ENCODE results near the gene CPT2.

The CPT2 gene

DNA sequence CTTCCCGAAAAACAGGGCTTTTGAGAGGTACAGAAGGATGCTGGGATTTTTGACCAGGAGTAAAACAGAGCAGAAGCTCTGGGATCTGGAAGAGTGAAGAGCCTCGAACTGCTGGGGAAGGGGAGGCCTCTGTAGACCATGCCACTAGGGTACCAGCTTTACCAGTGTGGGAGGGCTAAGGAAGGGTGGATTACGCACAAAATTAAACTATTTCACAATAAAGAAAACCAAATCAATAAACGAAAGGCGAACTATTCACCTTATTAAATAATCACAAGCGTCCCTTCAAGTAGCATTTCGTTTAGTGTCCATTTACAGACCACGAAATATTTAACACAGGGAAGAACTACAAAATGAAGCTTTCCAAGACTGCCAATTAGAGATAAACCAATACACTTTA, 23.1 kb downstream of the CPT2 start:
- no peak for DNase-seq (ENCODE audit: low read depth)

DNA sequence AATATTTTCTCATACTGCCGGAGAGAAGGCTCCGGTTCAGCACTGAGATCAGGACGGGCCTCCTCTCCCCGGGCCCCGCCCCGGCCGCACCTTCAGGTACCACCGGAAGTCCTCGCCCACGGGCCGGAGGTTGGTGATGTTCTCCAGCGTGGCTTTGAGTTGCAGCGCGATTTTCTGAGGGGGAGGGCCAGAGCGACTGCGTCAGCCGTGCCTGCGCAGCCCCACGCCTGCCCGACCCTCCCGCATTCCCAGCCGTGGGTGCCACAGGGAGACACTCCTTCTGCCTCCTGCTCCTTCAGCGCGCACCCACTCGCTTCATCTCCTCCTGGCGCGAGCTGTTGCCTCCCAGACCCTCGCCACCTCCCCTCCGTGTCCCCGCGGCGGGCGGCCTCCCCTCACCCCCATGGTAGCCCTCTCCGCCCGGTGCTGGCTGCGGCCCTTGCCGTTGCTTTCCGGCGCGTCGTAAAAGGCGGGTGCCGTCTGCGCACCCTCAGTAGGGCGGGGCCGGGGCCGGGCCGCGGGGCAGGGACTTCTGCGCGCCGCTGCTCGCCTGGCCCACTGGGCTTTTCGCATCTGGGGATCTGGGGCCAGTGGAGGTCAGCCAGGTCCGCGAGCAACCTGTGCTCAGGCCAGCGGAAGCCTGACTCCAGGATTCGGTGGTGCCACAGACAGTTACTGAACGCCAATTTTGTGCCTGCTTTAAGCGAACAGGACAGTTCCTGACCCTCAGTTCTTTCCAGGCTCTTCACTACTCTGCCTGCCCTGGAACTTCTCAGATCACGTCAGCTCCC, 23.7 kb downstream of the CPT2 start, which contains the start of gene CZIB:
TSS of gene CZIB (minus strand) at position 464 of the 791 bp plus-strand sequence. CDS start at position 405, 59 bp downstream.
- DNase-seq (ENCODE audit: low read depth): peak; percentile 91

DNA sequence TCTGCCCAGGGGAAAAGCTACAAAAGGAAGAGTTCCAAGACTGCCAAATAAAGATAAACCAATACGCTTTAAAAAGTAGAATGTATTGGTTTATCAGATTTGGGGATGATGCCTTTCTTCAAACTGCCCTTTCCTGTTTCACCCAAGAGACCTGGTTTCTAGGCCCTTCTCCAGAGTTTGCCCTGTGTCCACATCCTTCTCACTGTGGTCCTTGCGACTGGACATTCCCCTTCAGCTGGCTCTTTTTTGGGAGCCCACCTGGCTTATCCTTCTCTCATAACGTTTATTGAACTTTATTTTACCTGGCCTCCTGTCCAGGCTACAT, 24.3 kb downstream of the CPT2 start:
- DNase-seq (ENCODE audit: low read depth): no peak

DNA sequence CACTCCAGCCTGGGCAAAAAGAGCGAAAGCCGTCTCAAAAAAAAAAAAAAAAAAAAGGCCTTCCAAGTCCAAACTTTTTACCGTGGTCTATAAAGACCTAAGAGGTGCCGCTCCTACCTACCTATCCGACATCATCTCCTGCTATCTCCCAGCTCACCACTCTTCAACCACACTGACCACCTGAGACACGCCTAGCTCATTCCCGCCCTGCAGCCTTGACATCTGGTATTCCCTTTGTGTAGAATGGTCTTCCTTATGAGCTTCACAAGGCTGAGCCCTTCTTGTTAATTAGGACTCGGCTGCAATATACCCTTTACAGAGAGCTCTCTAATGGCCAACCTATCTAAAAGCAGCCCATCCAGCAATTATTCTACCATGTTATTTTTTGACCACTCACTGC, 41.0 kb downstream of the CPT2 start:
- no peak for DNase-seq (ENCODE audit: low read depth)

DNA sequence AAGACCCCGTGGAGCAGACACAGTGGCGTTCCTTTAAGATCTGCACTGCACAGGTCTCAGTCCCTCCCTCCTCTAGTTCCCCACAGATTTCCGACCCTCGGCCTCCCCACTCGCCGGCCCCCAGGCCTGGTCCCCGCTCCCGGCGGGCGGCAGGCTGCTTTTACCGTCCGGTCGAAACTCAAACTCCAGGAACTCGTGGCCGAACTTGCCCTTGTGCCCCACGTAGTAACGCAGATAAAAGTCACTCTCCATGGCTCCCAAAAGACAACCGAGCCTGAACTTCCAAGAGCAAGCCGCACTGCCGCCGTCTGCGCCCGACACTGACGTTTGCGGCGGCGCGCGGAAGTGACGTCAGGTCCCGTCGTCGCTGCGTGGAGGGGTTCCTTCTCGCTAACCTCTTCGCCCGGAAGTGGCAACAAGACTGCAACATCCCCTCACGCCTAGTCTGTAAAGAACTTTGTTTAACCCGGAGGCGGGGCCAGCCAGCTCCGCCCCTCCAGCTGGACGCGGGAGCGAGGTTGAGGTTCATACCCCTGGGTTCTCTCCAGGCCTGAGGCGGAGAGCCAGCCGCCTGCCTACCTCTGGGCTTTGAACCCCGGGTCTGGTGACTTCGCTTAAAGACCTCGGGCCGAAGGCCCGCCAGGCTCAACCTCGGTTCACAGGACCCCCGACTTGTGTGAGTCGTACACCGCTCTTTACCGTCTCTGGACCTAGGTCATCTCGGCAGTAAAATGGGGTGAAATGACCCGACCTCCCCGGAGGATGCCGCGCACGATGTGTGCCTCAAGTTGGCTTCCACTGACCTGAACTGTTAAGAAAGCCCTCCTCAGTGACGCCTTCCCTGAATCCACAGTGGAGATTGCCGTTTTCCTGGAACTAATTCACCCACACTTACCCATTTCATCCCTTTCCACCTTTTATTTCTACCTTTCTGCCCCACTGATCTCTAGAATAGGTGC, 41.9 kb downstream of the CPT2 start, which contains the start of gene MAGOH:
TSS of gene MAGOH (minus strand) at position 322 of the 959 bp plus-strand sequence. CDS start at position 252, 70 bp downstream.
- DNase-seq (ENCODE audit: low read depth): peak; percentile 97

DNA sequence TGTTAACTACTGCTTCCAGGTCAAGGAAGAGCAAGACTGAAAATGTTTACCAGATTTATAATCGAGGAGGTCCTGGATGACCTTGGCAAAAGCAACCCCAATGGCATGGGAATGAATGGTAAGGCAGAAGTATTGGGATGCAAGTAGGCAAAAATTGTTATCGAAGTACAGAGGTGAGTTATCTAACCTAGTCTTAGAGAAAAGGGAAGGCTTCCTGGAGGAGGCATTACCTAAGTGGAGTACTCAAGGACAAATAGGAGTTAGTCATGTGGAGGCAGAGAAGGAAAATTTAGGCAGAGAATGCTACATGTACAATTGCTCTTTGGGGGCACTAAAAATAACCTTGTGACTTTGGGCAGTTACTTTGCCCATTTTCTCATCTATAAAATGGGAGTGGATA, 45.2 kb downstream of the CPT2 start:
- no peak for DNase-seq (ENCODE audit: low read depth)

DNA sequence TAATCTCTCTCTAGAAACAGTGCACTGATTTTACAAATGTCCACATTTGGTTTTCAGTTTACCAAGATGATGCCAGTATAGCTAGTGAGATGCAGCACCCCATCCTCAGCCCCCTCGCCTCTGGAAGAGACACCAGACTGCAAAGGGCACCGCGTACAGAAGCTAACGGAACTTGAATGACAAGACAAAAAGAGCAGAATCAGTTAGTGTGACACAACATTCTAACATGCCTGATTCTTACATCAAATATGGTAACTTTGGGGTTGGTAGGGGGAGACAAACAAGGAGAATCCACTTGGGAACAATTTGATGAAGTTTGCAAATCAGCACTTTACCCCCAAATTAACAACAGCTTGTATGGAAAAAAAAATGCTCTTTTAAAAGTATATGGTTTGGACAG, 45.8 kb downstream of the CPT2 start:
- no peak for DNase-seq (ENCODE audit: low read depth)

DNA sequence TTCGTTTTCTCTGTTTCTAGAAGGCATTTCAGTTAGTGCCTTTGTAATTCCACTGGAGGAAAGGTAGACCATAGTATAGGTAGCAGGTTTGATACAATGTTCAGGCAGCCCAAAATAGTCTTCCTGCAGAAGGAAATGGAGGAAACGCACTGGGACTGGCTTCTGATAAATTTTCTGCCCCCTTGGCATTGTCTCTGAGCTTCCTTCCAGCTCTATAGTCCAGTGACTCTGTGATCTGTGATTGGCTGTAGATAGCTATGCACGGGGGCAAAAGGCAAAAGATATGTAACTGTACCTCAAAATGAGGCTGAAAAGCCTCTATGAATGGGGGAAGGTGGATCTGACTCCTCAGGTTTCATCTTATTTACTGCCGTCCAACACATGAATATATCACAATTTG, 47.5 kb downstream of the CPT2 start:
- DNase-seq (ENCODE audit: low read depth): no peak

DNA sequence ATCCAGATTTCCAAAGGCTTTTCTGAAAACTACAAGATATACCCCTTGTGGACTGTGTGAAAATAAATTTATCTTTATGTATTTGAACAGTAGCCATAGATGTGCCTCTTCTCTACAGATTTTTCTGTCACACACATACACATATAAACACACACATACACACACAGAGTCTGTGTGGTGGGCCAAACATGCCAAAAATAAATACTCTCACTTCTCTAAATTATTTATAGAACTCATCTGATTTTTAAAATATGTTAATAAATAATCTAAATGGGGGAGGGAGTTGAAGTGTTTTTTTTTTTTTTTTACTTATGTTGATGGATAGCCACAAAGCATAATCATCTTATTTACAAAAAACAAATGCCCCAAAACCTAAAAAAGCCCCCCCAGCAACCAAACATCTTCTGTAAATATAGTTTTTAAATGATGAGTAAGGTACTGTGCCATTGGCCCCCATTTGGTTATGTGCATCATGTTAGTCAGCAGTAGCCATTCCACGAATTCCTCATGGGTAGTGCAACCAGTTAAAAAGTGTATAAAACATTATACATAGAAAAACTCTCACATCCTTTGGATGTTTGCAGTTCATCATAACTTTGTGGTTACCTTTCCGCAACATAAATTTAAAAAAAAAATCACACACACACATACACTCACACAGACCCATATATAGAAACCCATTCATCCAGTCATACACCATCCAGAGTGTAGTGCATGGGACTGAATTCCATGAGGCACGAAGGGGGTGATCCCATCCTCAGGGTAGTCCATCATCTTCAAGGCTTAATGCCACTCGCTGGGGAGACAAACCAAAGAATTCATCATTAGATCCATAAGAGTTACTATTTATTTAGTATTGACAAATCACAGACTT, 49.9 kb downstream of the CPT2 start:
- DNase-seq (ENCODE audit: low read depth): peak; percentile 96

DNA sequence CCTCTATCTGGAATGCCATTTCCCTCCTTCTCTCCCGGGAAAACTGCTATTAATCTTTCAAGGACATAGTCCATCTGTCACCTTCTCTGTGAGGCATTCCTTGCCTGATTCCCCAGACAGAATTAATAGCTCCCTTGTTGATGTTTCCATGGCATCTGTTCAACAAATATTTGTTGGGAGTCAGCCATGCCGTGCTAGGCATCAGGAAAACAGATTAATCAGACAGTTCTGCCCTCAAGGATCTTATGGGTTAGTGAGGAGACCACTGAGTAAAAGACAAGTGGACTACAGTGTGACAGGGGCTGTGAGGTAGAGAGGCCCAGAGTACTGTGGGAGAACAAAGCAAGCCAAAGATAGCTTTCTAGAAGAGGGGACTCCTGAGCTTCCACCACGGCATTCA, 53.1 kb downstream of the CPT2 start:
- DNase-seq (ENCODE audit: low read depth): peak; percentile 40

DNA sequence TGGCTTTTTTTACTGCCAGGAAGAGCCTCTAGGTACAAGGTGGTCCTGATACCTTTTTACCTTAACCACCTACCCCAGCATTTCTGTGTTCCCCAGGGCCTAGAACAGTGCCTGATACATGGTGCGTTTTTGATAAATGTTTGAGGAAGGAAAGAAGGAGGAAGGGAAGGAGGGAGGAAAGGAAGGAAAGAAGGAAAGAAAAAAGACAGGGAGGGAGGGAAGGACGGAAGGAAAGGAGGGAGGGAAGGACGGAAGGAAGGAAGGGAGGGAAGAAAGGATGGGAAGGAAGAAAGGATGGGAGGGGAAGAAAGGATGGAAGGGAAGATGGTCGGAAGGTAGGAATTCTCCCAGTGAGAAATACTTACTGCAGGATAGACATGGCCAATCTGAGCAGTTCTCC, 53.7 kb downstream of the CPT2 start:
- no peak for DNase-seq (ENCODE audit: low read depth)

DNA sequence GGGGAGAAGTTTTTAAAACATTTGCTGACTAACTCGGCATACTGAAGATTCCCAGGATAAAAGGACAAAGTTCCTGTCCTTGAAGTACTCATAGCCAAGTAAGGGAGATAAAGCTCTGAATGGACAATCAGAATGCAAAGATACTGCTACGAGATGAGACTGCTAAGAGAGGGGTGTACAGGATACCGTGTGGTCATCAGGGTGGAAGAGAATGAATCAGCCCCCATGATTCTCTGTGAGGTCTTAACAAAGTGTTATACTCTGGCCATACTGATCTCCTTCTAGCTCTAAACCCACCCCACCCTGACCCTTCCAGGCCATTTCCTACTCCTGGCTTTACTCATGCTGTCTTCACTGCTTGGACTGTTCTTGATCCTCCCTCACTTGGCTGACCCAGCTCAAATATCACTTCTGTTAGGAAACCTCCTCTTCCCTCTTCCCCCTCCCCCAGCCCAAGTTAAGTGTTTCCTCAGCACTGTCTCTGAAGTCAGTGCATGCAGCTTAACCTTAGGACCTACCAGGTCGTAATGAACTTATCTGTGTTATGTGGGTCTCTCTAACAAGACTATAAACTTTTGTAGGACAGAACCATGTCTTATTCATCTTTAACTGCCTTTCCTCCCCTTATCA, 57.5 kb downstream of the CPT2 start:
- DNase-seq (ENCODE audit: low read depth): peak; percentile 76

DNA sequence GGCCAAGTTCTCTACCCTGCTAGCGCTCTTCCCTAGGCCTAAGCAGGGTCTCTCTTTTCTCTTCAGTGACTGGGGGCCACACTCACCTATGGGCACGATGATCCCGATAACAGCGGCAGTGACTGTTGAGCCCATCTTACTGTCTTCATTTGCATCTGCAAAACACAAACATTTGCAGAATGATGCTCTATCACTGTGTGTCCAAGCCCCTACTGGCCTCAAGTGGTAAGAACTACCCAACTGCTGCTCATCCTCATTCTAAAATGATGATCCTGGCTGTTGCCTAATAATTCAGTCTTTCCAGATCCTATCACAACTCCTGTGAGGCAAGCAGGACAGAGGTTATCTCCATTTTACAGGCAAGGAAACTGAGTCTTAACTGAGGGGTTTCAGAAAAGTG, 58.4 kb downstream of the CPT2 start:
- DNase-seq (ENCODE audit: low read depth): peak; percentile 10

DNA sequence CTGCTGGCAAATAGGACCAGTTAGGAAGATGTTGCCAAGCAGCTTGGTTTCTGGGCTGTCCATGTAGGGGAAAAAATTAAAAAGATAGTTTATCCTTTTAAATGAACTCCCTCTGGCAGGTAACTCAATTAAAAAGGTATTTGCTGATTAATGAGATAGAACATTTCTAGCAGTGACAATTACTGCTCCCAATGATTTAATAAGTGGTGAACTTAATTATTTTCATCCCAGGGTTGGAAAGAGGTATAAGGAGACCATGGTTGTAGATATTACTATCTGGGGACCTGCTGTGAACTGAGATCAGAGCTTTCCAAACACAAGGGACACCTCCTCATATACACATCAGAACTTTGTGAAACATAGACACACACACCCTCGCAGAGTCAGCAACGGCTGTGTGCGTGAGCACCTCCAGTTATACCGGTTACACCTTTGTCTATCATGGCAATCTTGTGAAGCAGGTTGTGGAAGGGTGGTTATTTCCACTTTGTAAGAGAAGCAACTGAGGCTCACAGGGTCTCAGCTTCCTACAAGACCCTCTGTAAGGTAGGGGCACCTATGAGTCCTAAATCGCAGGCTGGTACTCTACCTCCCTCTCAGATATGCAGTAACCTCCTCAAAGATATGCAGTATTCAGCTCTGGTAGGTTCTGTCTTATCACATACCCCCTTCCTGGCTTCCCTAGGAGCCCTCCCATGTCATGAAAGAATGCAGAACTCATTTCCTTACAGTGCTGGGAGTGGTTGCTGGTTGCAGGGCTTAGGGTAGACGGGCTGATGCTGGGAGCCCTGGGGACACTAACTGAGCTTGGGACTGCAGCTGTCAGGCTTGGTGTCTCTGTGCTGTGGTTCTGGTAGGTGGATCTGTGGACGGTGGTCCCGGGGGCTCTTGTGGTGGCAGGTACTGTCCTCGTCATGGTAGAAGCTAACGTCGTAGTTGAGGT, 60.2 kb downstream of the CPT2 start:
- DNase-seq (ENCODE audit: low read depth): no peak

DNA sequence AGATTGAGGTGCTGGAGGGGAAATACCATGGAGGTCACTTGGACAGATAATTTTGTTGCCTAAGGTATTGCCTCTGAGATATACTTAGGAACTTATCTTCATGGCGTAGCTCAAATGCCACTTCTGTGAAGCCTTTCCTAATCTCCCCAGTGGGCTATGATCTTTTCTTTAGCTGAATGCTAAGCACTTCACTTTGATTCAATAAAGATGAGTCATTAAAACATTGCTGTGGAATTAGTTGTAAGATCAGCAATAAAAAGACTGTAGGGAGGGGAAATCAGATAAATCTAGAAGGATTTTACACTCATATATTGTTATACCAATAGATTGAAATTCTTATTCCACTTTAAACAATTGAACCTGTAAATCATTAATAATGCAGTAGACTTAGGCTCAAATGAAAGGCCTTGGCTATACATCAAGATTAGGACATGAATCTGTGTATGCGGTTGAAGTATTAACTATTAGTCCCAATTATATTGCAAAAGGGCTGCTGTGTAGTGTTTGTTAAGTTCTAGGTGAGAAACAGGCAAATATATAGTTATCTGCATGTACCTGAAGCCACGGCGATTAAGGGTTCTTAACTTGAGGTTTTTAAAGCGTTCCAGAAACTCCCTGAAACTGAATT, 60.9 kb downstream of the CPT2 start:
- DNase-seq (ENCODE audit: low read depth): peak; percentile 40

DNA sequence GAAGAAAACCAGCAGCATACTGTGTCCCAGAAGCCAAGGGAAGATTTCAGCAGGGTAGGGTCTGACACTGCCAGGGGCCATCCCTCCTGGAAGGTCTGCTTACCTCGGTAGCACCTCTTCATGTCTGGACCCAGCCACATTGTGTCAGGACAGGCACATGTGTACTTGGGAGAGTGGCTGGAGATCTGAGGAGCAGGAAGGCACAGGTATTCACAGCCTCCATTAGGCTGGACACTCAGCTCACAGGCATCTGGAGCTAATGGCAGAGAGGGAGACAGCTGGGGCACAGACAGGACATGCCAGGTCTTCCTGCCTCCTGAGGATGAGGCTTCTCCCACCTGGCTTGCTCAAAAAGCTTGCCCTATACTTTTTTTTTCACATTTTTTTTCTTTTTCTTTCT, 61.6 kb downstream of the CPT2 start:
- no peak for DNase-seq (ENCODE audit: low read depth)

DNA sequence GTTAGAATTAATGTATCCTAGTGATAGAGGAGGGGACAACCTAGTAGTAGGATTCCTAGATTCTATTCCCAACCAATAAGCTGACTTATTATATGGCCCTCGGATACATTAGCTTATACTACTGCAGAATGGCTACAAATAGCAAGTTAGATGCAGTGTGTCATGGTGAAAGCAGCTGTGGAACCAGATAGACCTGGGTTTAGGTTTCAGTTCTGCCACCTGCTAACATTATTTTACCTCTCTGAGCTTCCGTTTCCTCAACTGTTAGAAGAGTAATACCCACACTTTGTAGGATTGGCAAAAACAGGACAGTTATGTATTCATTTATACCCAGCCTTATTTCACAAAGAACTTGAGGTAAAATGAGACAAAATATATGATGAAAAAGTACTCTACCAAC, 63.3 kb downstream of the CPT2 start:
- no peak for DNase-seq (ENCODE audit: low read depth)

DNA sequence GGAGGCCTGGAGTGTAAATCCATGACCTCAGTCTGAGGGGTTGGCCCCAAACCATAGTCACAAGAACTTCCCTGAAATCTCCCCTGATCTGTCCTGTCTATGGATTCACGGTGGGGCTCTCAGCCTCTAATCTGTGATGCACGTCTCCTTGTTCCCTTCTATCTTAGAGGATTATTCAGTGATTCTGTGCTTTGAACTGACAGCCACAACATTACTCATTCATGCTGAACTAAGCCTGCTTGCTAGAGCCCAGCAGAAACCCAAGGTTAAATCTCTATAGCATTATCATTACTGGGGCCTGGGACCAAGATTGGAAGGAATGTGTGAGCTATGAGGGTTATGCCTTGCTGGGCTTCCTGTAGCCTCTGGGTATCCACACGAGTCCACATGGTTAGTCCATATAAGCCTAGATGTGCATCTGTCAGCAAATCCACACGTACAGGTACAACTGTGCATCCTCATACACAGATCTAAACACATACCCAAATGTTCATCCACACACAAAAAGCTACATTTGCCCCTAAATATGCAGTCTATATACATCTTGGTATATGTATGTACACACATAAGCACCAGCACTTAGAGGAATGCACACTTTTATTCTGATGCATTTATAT, 64.1 kb downstream of the CPT2 start:
- no peak for DNase-seq (ENCODE audit: low read depth)

DNA sequence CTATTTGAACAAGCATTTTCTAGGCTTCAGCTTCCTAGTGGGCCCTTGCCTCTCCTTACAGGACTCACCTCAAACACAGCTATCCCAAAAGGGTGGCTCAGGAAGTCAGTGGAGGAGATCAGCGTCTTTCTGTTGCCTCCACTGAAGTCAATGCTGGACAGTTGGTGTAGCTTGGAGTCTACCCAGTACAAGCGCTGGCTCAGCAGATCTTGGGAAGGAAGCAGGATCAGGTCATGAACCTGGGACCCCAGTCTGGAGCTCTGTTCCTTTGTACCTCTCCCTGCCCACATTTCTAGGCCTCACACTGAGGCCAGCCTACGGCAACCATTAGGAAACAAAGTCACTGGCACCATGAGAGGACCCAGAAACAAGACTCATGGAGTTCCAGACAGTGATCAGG, 65.4 kb downstream of the CPT2 start:
- no peak for DNase-seq (ENCODE audit: low read depth)
